GM18498 (cell line): Measurements from ENCODE around the gene DPEP2NB.

Experiments
- ATAC-seq: cut with Tn5 transposase; IDR thresholded peaks from one replicate; pipeline ENCODE4 v1.9.1; 2021; ENCODE audit warnings: mild to moderate bottlenecking, moderate library complexity; ENCODE audit not compliant: unreplicated experiment

DPEP2NB gene

DNA sequence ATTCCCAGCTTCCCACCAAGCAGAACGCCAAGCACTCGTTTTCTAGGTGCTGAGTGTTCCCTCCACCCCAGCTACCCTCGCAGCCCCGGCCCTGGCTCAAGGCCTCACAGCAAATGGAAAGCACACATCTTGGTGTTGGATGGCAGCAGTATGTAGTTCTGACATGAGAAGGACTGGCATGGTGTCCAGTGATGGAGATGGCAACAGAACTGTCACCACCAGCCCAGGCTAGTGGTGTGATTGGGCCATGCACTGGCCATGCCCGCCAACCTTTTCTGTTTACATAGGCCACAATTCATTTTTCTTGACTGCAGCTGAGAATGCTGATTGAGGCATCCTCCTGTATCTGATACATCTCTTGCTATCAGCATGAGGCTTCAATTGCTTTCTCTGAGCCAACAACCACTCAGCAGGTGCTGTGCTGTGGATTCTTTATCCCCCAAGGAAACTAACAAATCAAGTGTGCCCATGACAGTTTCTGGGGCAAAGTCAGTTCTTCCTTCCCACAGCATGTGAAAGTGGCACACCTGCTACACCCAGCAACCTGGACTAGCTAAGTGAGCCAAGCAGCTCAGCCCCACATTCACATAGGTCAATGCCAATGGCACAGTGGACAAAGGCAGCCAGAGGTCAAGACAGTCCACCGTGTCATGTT is 51.1 kb downstream of the DPEP2NB start:
- ATAC-seq, result no peak

DNA sequence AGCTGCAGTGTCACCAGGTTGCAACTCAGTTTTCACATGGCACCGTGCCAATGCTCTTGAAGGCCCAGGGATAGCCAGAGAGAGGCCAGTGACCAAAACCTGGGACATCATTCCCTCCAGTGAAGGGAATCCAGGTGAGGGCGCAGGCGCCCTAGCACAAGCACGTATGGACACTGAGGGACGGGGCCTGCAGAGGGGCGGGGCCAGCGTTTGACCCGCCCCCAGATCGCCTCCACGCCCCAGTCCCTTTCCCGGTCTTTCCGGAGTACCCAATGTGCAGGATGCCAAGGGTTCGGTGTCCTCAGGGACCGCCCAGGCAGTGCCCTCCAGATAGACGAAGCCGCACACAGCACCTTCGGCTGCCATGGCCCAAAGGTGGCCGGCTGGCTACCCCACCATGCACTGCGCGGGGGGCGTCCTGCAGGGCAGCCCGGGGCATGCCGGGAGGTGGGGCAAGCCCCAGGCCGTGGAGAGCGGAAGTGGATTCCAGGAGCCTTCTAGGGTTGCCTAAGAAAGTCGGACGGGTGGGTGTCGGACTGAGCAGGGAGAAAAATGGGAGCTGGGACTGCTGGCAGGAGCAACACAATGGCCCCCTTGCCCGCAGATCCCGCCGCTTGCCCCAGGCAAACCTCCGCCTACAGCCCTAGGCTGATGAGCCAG is 51.9 kb downstream of the DPEP2NB start:
- ATAC-seq, result no peak
